Testis (tissue), 2 donors: ENCODE measurements around the gene KANSL1L.

Experiments used
- POLR2A ChIP-seq: fragments of 450-650 bp; IDR thresholded peaks from one replicate; pipeline ENCODE4 v1.6.1; 2017; ENCODE audit warnings: antibody characterized with exemption, mild to moderate bottlenecking, moderate library complexity
- TF ChIP-seq, protein P1 (sequence below), 3 experiments: fragments of 450-650 bp in 2 of 3; fragments of 200-600 bp in 1 of 3; sonication (generic) in 1 of 3; IDR thresholded peaks; one replicate each; pipeline ENCODE4 v1.5.1; 2016 to 2019; ENCODE audit warnings: antibody characterized with exemption in 3 of 3, mild to moderate bottlenecking in 2 of 3, moderate library complexity in 1 of 3

GRCh38 chr2:210063306-210063705 is 107.9 kb downstream of the KANSL1L start:
- TF ChIP-seq, protein P1, sequence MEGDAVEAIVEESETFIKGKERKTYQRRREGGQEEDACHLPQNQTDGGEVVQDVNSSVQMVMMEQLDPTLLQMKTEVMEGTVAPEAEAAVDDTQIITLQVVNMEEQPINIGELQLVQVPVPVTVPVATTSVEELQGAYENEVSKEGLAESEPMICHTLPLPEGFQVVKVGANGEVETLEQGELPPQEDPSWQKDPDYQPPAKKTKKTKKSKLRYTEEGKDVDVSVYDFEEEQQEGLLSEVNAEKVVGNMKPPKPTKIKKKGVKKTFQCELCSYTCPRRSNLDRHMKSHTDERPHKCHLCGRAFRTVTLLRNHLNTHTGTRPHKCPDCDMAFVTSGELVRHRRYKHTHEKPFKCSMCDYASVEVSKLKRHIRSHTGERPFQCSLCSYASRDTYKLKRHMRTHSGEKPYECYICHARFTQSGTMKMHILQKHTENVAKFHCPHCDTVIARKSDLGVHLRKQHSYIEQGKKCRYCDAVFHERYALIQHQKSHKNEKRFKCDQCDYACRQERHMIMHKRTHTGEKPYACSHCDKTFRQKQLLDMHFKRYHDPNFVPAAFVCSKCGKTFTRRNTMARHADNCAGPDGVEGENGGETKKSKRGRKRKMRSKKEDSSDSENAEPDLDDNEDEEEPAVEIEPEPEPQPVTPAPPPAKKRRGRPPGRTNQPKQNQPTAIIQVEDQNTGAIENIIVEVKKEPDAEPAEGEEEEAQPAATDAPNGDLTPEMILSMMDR (IDR thresholded peaks at IDR 0.05): no peak
- TF ChIP-seq POLR2A: no peak
